Renal pelvis (tissue), 4 donors: Measurements from ENCODE around the gene AADACL3. TPM values are rescaled to one million over a fixed set of nuclear protein-coding genes. Genes with fewer than 3 reads are reported as not detected.
"Not testable (repeated sequence)": the region's sequence is repeated elsewhere in the genome, so short reads cannot be mapped to it uniquely, and the experiment has no call there.

Source experiments
- DNase-seq: peaks from one replicate; pipeline ENCODE4 v3.0.0-alpha.2; 2013
- polyA plus RNA-seq, 3 donors: library from polyadenylated mRNA; unstranded; fragments of 120-200 nt; gene quantifications; one replicate each; pipeline ENCODE4 v1.2.1, GENCODE V29; 2013; ENCODE audit not compliant: insufficient read length in 3 of 3

AADACL3 gene
- polyA plus RNA-seq, 3 donors: not detected

DNA sequence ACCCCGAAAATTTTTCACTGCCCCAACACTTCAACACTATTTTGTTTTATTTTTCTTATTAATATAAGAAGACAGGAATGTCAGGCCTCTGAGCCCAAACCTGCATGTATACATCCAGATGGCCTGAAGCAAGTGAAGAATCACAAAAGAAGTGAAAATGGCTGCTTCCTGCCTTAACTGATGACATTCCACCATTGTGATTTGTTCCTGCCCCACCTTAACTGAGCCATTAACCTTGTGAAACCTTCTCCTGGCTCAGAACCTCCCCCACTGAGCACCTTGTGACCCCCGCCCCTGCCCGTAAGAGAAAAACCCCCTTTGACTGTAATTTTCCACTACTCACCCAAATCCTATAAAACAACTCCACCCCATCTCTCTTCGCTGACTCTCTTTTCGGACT, 2.3 kb upstream of the AADACL3 start:
- DNase-seq: not testable (repeated sequence)

DNA sequence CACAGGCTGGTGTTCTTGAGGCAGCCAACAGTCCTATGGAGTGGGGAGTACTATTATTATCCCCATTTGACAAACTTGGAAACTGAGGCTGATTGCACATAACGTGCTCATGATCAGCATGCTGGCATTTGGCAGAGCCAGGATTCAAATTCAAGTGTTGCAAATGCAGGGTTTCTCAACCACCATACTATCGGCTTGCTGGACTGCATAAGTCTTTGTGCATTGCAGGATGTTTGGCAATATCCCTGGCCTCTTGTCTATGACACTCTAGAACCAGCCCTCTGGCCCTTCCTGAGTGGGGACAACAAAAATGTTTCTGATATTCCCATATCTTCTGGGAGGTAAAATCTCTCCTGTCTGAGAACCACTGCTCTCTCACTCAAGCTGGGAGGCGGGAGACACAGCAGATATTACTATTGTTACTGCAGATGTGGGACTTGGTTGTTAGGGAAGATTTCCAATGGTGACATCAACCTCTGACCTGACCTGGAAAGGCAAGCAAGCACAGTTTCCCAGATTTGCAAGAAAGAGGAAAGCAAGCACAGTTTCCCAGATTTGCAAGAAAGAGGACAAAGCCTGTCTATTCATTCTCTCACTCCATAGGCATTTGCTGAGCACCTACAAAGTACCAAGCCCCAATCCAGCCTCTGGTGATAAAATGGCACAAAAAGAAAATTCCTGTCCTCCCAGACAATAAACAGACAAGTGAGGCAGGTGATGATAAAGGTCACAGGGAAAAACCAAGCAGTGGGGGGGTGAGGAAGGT, 1.0 kb upstream of the AADACL3 start:
- no peak for DNase-seq

DNA sequence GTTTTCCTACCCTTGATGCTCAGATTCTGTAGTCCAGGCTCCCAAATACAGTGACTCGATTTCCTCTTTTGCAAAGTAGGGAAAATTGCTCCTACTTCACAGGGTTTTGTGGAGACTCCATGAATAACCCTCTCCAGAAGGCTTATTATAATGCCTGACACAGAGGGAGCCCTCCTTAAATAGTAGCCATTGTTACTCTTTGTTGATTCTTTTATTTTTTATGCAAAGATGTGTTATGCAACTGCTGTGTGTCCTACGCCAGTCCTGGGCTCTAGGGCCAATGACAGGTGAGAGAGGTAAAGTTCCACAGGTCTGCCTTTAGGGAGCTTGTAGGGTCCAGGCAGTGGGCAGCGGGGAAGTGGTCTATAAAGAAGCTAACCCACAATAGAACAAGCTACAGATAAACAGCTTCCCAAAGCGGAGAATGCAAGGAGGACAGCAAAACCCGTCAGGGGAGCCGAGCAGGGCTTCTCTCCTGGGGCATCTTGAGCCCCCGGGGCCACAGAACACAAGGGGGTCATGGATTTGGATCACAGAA, 1.5 kb downstream of the AADACL3 start:
- DNase-seq: no peak

DNA sequence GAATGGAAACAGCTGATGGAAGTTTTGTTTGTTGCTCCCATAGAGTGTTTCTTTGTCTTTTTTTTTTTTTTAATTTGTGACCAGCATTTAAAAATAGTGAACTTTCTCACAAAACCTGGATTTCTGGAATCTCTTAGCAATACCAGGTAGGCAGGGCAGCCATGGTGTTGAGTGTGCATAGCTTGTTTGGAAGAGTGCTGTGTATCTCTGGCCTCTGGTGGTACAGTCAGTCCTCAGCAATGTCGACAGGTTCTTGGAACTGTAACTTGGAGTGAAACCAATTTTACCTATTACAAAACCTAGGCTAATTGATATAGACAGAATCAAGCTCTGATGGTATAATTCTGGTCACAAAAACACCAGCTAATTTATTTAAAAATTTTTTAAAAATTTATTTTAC, 6.7 kb downstream of the AADACL3 start:
- DNase-seq: no peak

DNA sequence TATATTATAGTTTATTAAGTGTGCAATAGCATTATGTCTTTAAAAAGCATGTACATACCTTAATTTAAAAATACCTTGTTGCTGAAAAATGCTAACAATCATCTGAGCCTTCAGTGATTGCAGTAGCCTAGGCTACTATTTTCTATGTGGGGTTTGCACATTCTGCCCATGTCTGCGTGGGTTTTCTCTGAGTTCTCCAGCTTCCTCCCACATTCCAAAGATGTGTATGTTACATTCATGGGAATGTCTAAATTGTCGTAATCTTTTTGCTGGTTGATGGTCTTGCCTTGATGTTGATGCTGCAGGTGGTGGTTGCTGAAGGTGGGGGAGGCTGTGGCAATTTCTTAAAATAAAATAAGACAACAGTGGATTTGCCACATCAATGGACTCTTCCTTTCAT, 12.5 kb downstream of the AADACL3 start:
- DNase-seq: no peak

DNA sequence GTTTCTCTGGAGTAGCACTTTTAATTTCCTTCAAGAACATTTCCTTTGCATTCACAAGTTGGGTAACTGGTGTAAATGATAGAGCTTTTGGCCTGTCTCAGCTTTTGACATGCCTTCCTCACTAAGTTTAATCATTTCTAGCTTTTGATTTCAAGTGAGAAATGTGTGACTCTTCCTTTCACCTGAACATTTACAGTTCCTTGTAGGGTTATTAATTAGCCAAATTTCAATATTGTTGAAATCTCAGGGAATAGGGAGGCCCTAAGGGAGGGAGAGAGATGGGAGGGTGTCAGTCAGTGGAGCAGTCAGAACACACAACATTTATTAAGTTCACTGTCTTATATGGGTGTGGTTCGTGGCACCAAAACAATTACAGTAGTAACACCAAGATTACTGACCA, 14.2 kb downstream of the AADACL3 start:
- no peak for DNase-seq

DNA sequence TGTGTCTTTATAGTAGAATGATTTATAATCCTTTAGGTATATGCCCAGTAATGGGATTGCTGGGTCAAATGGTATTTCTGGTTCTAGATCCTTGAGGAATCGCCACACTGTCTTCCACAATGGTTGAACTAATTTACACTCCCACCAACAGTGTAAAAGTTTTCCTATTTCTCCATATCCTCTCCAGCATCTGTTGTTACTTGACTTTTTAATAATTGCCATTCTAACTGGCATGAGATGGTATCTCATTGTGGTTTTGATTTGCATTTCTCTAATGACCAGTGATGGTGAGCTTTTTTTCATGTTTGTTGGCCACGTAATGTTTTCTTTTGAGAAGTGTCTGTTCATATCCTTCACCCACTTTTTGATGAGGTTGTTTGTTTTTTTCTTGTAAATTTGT, 15.2 kb downstream of the AADACL3 start:
- not testable (repeated sequence) for DNase-seq

DNA sequence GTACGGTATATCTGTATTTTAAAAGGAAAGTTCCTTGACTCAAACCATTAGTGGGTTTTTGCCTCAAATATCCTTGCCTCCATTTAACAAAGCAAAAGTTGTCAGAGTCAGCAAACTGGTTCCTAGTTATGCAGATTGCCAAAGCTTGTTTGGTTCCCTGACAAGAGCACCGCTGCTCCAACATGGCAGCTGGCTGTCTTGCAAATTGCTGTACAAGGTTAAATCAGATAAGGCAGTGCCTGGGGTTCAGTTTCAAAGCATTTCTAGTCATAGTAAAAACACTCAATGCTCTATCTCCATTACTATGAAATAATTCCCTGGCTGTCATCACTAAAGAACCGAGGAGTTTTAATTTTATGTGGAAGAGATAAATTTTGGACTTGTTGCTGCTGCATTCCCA, 18.7 kb downstream of the AADACL3 start:
- no peak for DNase-seq

DNA sequence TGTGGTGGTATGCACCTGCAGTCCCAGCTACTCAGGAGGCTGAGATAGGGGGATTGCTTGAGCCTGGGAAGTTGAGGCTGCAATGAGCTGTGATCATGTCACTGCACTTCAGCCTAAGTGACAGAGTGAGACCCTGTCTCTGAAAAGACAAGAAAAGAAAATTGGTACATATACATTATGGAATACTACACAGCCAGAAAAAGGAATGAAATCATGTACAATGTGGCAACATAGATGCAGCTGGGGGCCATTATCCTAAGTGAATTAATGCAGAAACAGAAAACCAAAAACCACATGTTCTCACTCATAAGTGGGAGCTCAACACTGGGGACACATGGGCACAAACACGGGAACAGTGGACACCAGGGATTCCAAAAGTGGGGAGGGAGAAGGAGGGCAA, 23.0 kb downstream of the AADACL3 start:
- DNase-seq: no peak

DNA sequence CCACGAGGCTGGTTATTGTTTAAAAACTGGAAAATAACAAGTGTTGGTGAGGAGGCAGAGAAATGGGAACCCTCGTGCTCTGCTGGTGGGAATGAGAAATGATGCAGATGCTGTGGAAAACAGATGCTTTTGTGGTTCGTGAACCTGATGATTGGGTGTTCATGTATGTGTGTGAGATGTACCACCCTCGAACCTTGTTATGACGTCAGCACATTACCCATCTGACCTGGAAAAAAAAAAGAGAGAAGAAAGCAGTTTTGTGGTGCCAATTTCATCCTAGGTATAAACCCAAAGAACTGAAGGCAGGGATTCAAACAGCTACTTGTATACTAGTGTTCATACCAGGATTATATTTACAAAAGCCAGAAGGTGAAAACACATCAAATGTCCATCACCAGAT, 23.7 kb downstream of the AADACL3 start:
- no peak for DNase-seq

DNA sequence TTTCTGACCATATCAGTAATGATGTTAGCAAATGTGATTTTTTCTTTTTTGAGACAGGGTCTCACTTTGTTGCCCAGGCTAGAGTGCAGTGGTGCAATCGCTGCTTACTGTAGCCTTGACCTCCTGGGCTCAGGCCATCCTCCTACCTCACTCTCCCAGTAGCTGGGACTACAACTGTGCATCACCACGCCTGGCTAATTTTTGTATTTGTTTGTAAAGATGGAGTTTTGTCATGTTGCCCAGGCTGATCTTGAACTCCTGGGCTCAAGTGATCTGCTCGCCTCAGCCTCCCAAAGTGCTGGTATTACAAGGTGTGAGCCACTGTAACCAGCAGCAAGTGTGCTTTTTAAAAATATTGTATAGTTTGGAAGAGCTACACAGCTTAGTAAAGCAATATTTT, 26.0 kb downstream of the AADACL3 start:
- no peak for DNase-seq

DNA sequence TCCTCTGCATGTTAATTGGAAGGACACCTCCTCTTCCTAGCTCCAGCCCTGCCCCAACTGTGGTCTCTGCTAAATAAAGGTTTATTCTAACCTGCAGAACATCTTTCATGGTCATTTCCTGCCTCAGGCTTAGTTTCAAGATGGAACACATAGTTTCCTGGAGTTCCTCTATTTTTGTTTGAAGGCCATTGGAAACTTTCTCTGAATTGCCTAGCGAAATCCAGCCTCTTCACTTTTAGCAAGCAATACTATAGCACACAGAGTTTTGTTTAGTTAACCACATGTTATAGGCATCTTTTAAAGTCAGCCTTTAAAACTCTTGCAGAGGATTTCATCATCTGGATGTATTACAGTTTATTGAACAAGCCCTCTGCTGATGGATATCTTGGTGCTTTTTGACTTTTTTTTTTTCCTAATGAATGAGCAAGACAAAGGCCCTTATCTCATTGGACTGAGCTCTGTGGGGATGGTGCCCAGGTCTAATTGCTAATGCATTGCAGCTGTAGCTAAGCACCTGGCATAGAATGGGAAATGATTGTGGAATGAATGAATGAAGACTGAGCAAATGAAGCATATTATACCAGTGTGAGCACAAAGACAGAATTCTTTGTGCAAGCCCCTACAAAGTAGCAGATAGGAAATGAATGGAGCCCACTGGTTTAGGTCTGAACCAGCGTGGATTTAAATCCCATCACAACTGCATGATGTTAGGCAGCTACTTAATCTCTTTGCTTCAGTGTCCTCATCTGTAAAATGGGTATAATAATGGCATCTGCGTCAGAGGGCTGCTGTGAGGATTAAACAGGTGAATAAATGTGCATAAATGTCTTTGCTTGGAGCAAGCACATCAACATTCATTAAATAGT, 29.4 kb downstream of the AADACL3 start:
- DNase-seq: no peak

DNA sequence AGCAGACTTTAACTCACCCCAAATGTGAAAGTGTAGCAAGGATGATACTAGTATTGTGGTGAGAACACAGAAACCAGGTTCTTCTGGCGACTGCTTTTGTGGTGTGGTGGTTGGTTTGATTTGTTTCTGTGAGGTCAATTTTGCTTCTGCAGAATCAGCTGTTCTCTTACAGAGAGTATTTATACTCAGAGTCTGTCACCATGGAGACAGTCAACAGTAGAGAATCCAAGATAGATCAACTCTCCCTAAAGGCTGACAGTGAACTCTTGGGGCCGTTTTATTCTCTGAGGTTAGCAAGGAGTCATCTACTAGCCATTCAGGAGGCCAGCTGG, 30.0 kb downstream of the AADACL3 start, which contains the start of gene CFAP107:
CFAP107 (plus strand) TSS at position 209 of the 332 bp plus-strand sequence. CDS start 231 bp downstream, outside the sequence.
- DNase-seq: peak; percentile 35

DNA sequence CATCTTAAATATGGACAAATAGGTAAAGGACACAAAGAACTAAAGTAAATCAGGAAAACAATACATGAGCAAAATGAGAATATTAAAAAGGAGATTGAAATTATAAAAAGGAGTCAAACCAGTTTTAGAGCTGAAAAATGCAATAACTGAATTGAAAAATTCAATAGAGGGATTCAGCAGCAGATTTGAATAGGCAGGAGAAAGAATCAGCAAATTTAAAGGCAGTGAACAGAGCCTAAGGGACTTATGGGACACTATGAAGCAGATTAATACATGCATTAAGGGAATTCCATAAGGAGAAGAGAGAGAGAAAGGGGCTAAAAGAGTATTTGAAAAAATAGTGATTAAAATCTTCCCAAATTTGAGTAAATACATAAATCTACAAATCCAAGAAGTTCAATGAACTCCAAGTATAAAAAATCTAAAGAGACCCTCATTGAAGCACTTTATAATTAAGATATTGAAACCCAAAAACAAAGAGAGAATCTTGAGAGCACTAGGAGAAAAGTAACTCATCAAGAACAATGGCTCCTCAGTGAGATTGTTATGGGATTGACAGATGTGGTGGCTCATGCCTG, 33.0 kb downstream of the AADACL3 start:
- DNase-seq: no peak

DNA sequence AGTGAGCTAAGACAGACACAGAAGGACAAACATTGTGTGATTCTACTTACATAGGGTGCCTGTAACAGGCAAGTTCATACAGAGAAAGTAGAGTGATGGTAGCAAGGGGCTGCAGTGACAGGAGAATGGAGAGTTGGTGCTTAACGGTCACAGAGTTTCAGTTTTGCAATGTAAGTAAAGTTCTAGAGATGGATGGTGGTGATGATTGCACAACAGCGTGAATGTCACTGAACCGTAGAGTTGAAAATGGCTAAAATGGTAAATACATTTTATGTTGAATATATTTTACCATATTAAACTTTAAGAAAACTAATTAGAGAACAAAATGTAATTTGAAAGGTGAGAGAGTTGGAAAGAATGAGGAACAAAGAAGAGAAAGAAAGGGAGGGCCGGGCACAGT, 38.8 kb downstream of the AADACL3 start:
- DNase-seq: no peak

DNA sequence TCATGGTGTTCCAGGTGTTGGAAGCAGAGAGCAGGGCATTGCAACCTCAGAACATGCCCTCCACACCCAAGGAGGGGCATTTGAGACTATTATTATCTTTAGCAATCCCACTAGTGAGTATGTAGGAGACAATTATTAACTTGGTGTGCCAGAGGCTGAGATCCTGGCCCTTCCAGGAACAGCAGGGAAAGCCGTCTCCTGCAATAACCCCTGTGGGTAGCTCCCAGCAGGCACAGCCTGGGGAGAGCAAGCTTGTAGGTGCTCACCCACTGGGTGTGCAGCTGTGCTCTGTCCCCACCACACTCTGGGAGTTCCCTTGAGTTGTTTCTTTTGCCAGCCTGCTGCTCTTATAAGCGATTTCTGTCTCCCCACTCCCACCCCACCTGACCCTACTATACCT, 40.4 kb downstream of the AADACL3 start:
- DNase-seq: no peak

DNA sequence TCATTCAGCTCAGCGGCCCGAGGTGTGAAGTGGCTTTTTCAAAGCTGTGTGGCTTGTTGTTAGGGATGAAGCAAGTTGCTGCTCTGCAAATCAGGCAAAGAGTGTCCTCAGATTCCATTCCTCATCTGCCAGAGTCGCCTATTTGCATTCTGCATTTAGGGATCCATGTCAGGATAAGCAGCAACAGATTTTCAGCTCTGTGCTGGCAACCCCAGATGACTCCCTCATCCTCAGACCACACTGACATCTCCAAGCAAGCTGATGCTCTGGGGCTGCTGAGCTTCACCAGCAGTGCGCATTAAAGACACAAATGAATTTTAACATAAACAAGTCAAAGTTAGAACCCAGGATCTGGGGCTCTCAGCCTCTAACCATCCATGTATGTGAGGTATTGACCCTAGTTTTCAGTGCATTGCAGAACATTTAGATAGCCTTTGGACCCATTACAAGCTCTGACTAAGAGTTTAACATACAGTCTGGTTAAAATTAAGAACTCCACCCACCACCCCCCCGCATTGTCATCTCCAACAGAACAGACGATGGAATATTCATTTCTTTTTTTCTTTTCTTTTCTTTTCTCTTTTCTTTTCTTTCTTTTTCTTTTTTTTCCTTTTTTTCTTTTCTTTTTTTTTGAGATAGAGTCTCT, 41.0 kb downstream of the AADACL3 start:
- no peak for DNase-seq

DNA sequence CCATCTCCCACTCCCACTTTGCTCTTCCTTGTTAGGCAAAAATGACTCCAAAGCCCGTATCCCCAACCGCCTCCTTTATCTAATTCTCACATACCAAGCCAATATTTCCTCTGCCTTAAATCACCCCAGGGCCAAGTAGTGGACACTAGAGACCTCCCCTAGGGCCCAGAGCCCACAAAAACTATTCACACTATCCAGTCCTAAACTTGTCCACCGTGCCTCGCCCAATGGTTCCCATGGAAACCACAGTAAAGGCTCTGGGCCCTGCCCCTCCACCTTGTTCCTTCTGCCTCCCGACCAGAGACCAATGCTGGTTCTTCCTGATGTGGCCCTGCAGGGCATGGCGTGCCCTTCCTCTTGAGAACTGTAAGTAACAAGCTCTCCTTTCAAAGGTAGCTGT, 41.9 kb downstream of the AADACL3 start:
- DNase-seq: no peak

DNA sequence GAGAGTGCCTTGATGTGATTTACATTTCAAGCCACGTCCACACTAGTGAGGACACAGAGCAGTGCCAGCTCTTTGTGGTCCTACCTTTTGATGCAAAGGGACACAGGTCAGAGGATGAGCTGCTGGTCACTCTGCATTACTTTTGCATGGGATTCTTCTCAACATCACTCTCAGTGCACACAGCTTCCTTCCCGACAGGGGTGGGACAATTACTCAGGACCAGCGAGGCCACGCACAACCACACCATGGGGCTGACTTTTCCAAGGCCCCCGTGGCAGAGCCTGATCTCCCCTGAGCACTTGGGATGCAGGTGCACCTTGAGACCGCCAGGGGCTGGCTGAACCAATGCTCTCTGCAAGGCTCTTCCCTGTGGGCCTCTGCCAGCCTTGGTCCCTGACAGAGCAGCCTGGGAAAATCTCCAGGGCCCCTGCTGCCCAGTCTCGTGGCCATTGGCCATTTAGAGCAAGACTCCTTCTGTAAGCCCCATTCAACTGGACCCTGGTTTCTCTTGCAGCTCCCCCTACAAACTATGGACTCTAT, 44.4 kb downstream of the AADACL3 start:
- DNase-seq: no peak

DNA sequence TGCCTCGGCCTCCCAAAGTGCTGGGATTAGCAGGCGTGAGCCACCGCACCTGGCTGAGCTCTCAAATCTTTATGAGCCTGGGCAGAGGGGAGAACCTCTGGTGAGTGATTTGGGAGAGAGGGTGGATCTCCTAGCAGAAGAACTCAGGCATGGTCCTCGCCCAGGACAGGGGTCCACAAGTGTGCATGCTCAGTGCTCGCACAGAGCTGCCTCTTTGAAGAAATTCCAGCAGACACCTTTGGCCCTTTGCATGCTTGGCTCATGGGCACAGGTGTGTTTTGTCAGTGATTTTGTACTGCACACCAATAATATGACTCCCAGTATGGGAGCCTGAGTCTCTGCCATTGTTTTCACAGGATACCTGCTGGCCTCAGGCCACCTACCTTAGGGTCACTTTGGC, 45.9 kb downstream of the AADACL3 start:
- no peak for DNase-seq

DNA sequence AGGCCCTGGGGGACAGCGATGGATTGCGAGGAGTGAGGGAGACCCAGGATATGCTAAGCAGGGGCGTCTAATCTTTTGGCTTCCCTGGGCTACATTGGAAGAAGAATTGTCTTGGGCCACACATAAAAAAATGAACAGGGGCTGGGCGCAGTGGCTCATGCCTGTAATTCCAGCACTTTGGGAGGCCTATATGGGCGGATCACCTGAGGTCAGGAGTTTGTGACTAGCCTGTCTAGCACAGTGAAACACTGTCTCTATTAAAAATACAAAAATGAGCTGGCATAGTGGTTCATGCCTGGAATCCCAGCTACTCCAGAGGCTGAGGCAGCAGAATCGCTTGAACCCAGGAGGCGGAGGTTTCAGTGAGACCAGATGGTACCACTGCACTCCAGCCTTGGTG, 46.9 kb downstream of the AADACL3 start:
- DNase-seq: no peak

DNA sequence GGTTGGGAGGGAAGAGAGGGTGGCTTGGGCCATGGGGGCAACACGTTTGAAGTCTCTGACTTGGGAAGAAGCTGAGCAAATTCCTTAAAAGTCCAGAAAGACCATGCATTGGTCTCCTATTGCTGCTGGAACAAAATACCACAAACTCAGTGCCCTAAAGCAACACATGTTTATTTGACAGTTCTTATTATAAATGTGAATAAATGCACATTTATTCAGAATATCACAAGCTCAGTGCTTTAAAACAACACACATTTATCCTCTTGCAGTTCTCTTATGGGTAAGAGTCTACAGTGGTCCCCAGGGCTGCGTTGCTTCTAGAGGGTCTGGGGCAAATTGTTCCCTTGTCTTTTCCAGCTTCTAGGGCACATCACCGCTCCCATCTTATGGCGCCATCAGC, 47.6 kb downstream of the AADACL3 start:
- no peak for DNase-seq
